ENCODE results near the gene COL19A1.
"Not testable (repeated sequence)": the region's sequence is repeated elsewhere in the genome, so short reads cannot be mapped to it uniquely, and the experiment has no call there.

The COL19A1 gene

DNA sequence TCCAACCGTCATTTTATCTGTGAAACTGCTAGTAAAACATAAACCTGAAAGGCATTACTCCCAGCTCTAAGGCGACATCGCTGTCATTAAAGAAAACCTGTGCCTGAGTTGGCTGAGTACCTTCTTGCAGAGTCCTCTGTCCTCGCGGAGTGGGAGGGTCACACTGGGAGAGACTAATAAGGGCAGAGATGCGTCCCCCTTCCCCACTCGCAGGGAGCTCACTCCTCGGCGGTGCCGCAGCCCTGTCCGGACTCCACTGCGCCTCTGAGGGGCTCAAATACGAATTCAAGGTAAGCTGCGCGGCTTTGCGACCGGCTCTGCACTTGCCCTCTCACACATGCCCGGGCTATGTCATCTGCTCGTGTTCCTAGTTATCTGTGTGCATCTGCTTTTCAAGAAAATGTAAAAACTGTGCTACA, at the start of gene COL19A1:
TSS of gene COL19A1 (plus strand) at position 206 of the 419 bp plus-strand sequence. CDS start 13,012 bp downstream, outside the sequence.
- peak; percentile 32 for DNase-seq

DNA sequence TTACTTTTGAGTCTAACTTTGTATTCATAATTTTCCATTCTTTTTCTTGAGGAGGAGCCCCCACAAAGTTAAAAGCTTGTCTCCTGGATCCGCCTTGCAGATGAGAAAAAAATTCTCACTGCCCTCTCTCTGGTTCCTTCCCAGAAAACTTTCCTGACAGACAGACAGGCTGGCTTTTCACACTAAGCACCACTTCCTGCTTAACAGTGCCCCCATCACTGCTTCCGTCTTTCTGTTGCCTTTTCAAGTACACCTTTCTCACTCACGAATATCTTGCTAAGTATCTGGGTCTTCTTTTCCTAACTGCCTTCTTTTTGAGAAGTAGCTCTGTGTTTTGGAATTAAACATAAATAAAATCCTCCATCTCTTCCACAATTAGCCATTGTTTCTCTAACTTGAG, 49.8 kb upstream of the COL19A1 start:
- DNase-seq: peak; percentile 36

DNA sequence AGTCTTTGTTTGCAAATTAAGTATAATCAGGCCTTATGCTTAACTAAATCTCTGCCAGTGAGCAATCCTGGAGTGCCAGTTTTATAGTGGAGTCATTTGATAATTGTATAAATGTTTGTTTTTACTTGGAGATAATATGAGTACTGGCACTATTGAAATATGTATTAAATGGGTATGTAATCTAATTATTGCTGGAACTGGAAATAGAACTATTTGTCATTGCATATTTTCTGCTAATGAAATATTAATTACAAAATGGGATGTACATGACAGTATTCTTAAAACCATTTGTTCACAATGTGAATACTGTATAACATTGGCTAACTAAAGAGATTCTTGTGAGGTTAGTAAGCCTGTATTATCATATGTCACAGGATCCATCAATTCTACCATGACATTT, 49.0 kb upstream of the COL19A1 start:
- no peak for DNase-seq

DNA sequence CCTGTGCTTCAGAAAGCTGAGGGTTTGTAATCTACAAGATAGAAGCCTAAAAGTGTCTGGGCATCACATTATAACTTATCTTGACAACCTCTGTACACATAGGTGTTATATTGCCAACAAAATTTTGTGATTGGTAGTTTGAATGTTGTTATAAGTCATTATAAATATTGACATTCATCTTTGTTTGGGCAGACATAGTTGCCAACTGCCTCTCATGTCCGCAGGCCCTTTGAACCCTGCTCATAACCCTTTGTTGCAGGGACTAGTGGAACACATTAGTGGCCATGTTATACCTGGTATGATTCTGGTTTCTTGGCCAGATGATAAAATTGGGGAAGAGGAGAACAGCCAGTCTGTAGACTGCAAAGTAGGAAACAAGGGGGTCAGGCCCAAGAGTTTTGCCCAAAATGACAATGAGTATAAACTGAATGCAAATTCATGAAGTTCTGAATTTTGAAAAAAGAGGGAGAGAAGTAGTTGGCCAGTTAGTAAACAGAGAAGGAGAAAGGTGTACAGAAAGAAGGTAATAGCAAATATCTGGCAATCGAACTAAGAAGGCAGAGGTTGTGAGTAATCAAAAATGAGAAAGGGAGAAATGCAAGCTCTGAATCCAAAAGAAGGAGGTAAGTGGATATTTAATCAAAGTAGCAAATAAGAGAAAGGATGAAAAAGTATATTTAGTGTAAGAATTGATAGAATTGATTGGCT, 48.0 kb upstream of the COL19A1 start:
- no peak for DNase-seq

DNA sequence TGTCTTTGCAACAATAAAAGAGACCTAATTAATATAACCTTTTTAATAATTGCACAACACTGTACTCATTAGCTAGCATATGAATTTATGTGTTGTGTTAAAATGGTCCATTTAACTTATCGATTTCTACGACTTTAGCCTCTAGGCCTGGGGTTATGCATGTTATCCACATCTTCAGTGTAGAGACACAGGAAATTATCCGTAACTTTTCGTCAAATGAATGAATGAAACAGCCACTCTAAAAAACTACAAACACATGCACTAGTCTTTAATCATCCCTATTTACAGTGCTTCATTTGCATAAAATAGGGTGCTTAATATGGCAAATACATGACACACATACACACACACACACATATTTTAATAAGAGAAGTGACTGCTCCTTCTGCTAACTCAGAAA, 47.2 kb upstream of the COL19A1 start:
- no peak for DNase-seq

DNA sequence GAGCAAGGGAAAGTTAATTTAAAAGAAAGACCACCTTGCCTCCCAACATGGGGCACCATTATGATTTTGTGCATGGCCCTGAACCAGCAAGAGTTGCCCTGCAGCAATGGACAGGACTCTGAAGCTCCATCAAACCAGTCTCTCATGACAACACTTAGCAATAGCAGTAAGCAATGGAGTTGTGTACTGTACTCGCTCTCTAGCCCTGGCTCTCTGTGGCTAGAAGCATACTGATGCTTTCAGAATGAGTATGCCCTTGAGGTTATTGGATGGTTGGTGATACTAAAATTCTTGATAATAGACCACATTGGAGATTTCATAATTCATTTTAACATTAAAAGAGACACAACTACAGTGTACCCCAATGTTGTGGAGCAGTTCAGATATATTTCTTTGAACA, 46.3 kb upstream of the COL19A1 start:
- no peak for DNase-seq

DNA sequence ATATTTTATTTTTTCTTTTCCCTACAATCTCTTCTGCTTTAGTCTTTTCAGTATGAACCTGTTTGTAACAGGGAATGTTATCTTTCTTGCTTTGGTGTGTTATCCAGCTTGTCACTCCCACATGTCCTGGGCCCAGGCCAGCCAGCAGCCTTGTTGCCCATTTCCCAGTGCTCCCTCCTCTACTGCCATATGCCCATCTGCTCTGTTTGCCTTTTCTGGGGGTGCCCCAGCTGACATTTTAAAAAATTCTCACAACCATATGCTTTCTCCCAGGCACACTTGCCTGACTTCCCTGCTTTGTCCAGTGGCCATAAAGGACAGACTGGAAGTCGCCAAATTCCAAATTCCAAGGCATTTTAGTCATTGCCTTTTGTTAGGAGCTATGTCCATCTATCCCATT, 45.9 kb upstream of the COL19A1 start:
- no peak for DNase-seq

DNA sequence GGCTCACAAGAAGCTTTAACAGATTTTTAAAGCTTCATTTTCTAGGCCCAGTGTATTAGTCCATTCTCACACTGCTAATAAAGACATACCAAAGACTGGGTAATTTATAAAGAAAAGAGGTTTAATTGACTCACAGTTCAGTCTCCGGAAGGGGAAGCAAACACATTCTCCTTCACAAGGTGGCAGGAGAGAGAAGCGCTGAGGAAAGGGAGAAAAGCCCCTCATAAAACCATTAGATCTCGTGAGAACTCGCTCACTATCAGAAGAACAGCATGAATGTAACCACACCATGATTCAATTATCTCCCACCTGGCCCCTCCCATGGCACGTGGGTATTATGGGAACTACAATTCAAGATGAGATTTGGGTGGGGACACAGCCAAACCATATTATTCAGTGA, 42.0 kb upstream of the COL19A1 start:
- not testable (repeated sequence) for DNase-seq

DNA sequence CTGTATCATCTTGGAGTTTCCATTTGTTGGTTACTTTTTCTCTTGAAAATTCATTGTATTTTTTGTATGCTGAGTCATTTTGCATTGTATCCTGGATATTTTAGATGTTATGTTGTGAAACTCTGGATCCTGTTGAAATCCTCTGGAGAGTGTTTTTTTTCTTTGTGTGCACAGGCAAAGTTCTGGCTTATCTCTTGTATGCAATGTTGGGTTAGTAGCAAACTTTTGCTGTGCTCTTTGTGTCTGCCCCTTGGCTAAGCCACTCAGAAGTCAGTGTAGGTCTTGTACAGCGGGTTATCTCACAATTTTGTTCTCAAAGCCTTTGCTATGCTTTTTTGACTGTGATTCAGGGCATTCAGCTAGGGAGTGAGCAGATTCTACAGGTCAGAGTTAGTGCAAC, 40.5 kb upstream of the COL19A1 start:
- no peak for DNase-seq

DNA sequence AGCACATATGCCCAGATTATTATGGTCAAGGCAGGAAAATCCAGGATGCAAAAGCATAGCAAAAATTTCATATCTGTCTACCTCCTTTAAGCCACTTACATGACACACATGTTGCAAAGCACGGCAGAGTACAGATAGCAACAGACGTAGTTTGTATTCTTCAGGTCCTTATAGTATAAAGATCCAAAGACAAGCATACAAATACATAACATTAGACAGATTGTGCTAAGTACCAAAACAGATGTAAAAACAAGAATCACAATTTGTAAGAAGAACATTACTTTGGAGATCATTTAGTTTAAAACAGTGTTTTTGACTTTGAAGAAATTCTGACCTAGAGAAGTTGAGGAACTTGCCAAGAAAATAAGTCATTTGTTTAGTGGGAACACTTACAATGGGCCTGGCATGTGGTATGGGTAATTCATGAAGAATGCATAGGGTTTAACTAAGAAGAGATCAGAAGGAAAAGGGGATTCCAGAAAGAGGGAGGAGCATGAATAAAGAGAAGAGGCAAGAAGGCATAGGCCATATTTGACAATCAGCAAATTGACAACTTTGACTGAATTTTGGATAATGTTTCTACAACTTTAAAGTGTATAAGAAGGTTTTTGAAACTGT, 39.0 kb upstream of the COL19A1 start:
- no peak for DNase-seq

DNA sequence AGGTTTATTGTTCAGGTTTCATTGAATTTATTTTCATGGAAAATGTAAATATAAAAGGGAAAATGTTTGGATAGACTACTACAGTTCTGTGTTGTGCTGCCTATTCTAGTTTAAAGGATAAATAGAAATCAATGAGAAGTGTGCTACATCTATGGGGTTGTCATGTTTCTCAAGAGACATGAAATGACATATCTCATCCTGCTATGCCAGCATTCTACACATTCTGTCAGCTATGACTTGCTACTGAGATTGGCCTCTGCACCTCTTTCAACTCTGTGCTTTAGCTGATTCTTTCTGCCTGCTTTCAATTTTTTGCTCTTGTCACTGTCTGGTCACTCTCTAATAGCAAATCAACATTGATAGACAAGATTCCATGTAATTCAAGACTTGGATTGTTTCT, 33.8 kb upstream of the COL19A1 start:
- DNase-seq: no peak

DNA sequence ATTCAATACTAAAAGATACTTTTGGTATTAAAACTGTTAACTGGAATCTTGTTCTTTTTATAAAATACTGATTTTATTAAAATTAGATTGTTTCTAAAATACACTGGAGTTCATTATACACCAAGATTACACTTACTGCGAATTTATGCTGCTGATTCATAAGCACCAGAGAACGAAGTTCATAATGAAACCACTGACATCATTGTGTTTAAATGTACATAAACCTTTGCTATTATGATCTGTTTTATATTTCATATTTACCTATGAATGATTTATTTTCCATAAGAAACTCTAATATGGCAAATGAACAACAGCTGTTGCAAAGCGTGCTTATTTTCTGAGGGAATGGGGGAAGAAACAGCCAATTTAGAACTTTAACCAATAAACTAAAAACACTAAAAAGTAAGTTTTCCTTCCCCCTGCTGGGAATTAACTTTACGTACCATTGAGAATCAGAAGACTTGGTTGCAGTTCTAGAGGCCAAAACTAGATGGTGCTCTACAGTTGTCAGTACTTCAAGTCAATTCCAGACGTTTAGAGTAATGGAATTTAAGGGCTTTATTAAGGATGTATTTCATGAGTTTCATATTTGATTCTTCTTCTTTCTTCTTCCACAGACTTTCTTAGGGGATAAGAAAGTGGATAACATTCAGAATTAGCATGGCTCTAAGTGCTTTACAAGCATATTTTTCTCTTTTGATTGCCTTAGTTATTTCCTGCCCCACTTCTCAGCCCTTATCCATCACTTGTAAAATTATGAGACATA, 30.8 kb upstream of the COL19A1 start:
- DNase-seq: peak; percentile 46

DNA sequence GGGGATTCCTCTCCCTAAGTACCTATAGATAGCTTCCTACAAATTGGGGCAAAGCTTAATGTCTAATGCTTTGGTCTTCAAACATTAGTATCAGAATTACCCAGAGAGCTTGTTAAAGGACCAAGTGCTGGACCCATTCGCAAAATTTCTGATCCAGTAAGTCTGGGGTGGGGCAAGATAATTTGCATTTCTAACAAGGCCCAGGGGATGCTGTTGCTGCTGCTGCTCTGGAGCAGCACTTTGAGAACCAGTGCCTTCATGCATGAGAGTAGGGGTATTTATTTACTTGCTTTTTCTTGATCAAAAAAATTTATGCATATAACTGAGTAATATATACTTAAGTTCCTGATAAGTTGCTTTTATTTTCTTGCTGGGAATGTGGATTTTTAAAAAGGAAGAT, 24.5 kb upstream of the COL19A1 start:
- no peak for DNase-seq

DNA sequence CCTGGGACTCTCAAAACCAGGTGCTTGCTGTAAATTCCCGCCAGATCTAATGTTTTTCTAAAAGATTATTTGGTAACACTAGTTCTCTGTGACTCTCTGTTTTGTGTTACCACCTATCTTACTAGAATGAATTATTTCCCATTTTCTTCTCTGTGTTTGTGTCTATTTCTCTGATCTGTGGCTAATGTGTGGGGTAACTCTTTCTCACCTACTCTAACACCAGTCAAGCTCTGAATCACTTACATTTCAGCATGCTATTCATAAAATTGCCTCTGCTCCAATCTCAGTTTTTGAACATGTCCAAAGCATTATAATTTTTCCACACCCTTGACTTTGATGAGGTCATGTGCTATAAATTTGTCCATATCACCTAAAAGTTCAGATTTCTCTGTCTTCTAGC, 23.2 kb upstream of the COL19A1 start:
- DNase-seq: no peak

DNA sequence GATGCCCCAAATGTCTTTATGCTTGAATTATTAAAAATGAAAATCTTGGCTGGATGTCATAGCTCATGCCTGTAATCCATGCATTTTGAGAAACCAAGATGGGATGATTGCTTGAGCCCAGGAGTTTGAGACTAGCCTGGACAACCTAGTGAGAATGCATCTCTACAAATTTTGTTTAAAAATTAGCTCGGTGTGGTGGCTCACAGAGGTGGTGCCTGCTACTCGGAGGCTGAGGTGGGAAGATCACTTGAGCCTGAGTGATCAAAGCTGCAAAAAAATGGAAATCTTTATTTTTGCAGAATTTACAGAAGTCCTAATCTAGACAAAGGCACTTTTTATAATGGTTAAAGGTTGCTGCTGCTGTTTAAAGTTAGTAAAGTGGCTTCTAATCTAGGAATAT, 20.0 kb upstream of the COL19A1 start:
- DNase-seq: no peak

DNA sequence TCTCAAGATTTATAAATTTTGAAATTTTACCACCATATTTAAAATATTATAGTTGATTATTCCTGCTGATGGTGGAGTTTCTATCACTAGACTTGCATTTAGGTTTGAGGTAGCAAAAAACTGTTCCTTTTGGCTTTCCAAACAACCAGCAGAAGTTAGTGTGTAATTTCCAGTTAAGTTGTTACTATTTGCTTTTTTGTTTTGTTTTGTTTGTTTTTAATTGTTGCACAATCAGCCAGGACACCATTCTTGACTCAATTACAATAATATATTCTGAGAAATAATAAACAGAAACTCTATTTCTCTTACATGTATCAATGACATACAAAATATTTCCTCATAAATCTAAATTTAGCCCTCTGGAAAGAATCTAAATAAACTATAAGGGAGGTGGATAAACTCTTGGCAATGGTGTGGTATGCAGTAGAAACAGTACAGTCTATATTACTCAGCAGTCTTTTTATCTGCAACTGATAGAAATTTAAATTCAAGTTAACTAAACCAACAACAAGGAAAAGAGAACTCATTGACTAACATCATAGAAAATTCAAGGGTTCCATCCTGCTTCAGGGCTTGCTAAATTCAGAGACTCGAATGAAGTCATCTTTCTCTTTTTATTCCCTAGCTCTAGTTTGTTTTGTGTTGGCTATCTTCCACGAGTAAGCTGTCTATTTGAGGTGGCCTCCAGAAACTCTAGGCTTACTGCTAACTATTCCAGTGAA, 19.4 kb upstream of the COL19A1 start:
- no peak for DNase-seq

DNA sequence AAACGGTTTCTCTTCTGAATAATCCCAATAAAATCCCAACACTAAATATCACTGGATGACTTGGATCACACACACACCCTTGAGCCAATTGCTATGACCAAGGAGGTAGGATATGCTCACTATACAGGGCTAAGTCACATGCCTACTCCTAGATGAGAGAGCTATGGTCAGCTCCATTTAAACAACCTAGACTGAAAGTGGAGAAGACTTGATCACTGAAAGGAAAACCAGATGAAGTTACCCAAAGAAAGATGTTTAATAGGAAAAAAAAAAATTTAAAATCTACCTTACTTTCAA, 18.9 kb upstream of the COL19A1 start:
- DNase-seq: no peak

DNA sequence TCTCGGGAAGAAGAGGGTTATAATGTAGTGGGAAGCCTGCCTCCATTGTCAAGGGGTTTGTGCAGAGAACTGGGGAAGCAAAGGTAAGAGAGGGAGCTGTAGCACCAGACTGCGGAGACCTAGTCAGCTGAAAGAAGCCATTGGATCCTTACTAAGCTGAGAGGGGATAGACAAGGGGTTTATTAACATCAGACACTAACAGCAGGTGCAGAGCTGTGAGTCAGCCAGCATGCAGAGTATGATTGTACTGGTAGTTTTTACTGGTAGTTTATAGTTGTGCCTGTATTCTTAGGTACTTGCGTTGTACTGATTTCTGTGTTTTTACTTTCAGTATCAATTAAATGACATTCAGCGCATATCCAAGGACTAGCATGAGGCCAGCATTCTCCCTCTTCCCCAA, 17.8 kb upstream of the COL19A1 start:
- no peak for DNase-seq

DNA sequence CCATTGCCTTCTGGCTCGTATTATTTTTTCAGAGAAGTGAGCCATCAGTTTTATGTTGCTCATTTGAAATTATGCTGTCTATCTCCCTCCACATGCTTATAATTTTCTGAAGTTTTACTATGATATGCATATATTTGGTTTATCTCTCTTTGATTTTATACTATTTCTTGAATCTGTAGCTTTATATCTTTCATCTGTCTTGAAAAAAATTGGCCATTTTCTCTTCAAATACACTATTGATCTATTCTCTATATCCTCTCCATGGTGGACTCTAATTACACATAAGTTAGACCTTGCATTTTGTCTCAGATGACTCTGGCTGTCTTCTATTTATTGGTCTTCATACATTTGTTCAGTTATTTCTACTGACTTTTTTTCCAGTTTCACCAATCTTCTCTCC, 13.7 kb upstream of the COL19A1 start:
- DNase-seq: no peak

DNA sequence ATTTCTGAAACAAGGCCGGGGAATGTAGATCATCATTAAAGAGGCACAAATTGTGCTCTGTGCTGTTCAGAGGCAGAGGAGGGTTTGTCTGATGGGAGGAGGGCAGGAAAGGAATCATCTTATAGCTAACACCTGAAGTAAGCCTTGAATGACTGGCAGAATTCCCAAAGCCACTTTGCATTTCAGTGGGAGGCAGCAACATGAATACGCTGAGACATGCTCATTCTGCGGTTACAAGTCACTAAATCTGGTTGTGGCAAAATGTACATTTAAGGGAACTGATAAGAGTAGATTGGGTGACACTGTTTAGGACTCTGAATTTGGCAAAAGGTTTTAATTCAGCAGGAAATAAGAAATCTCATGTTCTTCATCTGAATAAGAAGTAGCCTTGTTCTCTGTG, 4.4 kb upstream of the COL19A1 start:
- DNase-seq: no peak

DNA sequence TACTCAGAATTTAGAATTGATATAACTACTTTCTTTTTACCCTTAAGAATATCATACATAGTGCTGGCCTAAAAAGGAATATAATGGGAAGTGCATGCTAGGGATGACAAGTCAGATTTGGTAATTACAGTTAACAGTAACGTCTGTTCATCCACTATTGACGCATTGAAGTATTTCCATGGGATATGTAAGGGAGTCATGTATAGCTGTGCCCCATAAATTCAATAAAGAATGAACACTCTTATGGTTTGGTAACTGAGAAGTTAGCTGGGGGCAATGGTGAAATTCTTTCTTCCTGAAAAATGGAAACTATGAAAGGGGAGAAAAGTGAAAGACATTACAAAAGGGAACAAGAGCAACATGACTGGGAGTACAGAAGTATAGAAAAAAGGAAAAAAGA, 2.6 kb upstream of the COL19A1 start:
- no peak for DNase-seq

DNA sequence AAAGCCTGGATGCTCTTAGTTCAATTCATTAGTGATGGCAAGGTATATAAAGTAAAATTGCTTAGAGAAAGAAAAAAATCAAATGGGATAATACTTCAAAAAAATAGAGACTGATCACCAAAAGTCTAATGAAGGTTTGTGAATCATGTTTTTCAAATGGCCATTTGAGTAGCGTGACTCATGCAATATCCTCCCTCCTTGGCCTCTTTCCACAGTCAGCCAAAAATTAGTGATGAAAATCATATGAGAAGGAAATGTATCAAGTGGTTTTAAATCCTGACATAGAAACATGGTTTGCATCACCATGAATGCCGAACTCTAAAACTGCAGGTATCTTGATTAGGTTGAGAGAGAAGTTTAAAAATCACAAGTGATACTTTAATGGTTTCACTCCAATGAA, 1.2 kb upstream of the COL19A1 start:
- no peak for DNase-seq

DNA sequence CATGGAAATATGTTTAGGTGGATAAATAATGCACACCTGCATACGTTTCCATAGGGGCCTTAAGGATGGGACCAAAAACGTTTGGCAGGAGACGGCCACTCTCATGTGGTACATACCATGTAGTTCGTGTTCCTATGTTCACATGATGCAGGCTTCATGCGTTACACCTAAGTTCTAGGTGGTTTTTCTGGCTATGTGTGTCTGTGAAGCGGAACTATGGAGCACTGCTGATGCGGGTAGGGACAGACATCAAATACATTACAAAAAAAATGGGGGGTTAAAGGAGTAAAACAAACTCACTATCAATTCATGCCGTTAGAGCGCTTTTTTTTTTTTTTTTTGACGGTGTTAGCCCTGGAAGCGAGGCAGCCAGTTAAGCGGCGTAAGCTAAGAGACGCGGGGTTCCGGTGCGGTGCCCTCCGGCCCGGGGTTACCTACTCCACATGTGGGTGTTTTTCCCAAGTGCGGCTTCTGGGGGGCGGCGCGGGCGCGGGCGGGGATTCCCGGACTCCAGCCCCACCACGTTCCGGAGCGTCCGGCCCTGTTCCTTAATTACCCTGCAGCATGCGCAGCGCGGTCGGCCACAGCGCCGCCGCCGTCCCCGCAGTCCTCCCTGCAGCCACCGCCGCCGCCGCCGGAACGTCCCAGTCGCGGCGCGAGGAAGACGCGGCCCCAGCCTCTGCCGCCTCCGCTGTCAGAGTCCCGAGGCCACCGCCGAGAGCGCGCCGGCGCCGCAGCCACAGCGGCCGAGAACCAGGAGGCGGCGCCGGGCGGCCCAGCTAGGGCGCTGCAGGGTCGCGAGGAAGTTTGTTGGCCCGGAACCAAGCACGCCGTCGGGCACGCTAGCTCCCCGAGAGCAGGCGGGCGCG, 648 bp downstream of the COL19A1 start:
- DNase-seq: peak; percentile 55
